OCI-LY1 (cell line): ENCODE results near the gene NR0B1.

Experiments
- CTCF ChIP-seq: fragments of 200-600 bp; sonication (generic), shearing (Covaris generic); IDR thresholded peaks from 2 replicates; pipeline ENCODE4 v1.5.1; 2017; ENCODE audit warnings: mild to moderate bottlenecking, antibody characterized with exemption, low read length, moderate library complexity, mixed read lengths
- EZH2 ChIP-seq: fragments of 200-600 bp; sonication (generic), shearing (Covaris generic); IDR thresholded peaks from 2 replicates; pipeline ENCODE4 v1.8.0; 2017; ENCODE audit warnings: borderline replicate concordance, mixed run types, mild to moderate bottlenecking, antibody characterized with exemption, low read length, moderate library complexity, mixed read lengths

- TF ChIP-seq CTCF (no peak), EZH2 (no peak)
Observed at GRCh38 chrX:30301208-30301607, 8.0 kb downstream of the NR0B1 start.
